ENCODE results near the gene PPP3CA. TPM values are rescaled to one million over a fixed set of nuclear protein-coding genes. Genes with fewer than 3 reads are reported as not detected.

Gene PPP3CA
- total and polyA plus RNA-seq, 2 of the 8 experiments (the other 6 are each of a cell fraction or from before 2014, with no cell fraction given) = 7.9 to 35.0 TPM

GRCh38 chr4:100989401-100989800 lies 357.9 kb downstream of the PPP3CA start:
- H3K4ac ChIP-seq (replicated peaks; ENCODE audit: insufficient read length, low read depth, low read length) = no peak overlapping the region
- H2BK120ac ChIP-seq (replicated peaks; ENCODE audit: low read depth, low read length) = no peak overlapping the region
- CTCF ChIA-PET (ENCODE audit: partially characterized antibody) = no interaction called here
- H3K14ac ChIP-seq (ENCODE audit: insufficient read length) = no peak overlapping the region
- no peak overlapping the region for H2BK12ac ChIP-seq (ENCODE audit: low read depth, low read length)
- no peaks in the 10 kb centered on the region for H3K23me2 ChIP-seq (ENCODE audit: low read depth, low read length)
- H4K91ac ChIP-seq (replicated peaks; ENCODE audit: insufficient read length, low read length) = no peak overlapping the region
- no peak overlapping the region for H2AK5ac ChIP-seq (ENCODE audit: low read depth, low read length)
- POLR2A ChIA-PET (ENCODE audit: partially characterized antibody) = no interaction called here
- TF ChIP-seq ZNF274 (IDR thresholded peaks at IDR 0.05; ENCODE audit: borderline replicate concordance, extremely low read depth, low read length) (no peak), TBP (IDR thresholded peaks at IDR 0.05; ENCODE audit: low read depth, low read length) (no peak), JUND (IDR thresholded peaks at IDR 0.05; ENCODE audit: low read length) (no peak)
- TF ChIP-seq, protein P1, sequence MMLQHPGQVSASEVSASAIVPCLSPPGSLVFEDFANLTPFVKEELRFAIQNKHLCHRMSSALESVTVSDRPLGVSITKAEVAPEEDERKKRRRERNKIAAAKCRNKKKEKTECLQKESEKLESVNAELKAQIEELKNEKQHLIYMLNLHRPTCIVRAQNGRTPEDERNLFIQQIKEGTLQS (IDR thresholded peaks at IDR 0.05; ENCODE audit: insufficient read depth, low read depth, low read length) = no peak
- no peak overlapping the region for H3K4me2 ChIP-seq (ENCODE audit: insufficient read depth in 1 of 2, low read depth in 2 of 2, low read length in 2 of 2)
- H2AFZ ChIP-seq (ENCODE audit: low read length) = no peak overlapping the region
- DNase-seq (ENCODE audit: low read depth in 1 of 2, low spot score in 2 of 2) (no peak), FAIRE-seq (no peak)
- no peaks in the 10 kb centered on the region for H3K79me2 ChIP-seq (ENCODE audit: control insufficient read depth in 1 of 2, insufficient read depth in 2 of 2, low read length in 2 of 2)
- no peak overlapping the region for H2BK15ac ChIP-seq (ENCODE audit: low read length)
- H3K56ac ChIP-seq (replicated peaks; ENCODE audit: insufficient read length, low read depth, low read length) = no peak overlapping the region
- no peaks in the 10 kb centered on the region for H3K9me3 ChIP-seq (ENCODE audit: insufficient read depth in 2 of 2, low read depth in 1 of 2, low read length in 1 of 2)
- H3K27ac ChIP-seq (ENCODE audit: low read depth, low read length) = no peak overlapping the region
- H3K9ac ChIP-seq (replicated peaks in 1 of 4; ENCODE audit: extremely low read depth in 1 of 4, low read depth in 3 of 4, low read length in 3 of 4) = no peak overlapping the region
- H3K27me3 ChIP-seq (replicated peaks in 1 of 4; ENCODE audit: control insufficient read depth in 3 of 4, extremely low read depth in 1 of 4, insufficient read depth in 3 of 4, low read length in 3 of 4) = no peaks in the 10 kb centered on the region
- no peak overlapping the region for H3K23ac ChIP-seq (ENCODE audit: insufficient read length)
- peaks cover 0 to 11% (median 6%) of the 10 kb centered on the region in 4 experiments; a peak in 2 of 7 replicates for H3K4me1 ChIP-seq (replicated peaks in 1 of 4; ENCODE audit: control insufficient read depth in 3 of 4, insufficient read depth in 4 of 4, low read length in 3 of 4)
- no peak overlapping the region for H3K4me3 ChIP-seq (ENCODE audit: extremely low read depth in 1 of 4, insufficient read depth in 2 of 4, low read depth in 3 of 4, low read length in 4 of 4)
- H3K79me1 ChIP-seq (ENCODE audit: low read depth, low read length) = no peaks in the 10 kb centered on the region
- no peak overlapping the region for H4K5ac ChIP-seq (ENCODE audit: insufficient read length, low read depth, low read length)
- no peaks in the 10 kb centered on the region for H3K36me3 ChIP-seq (ENCODE audit: control insufficient read depth in 2 of 4, insufficient read depth in 4 of 4, low read length in 3 of 4)
- H4K8ac ChIP-seq (ENCODE audit: extremely low read depth, insufficient read depth, low read length) = no peak overlapping the region
- H4K20me1 ChIP-seq (replicated peaks in 1 of 2; ENCODE audit: control insufficient read depth in 1 of 2, insufficient read depth in 2 of 2, low read length in 2 of 2) = no peaks in the 10 kb centered on the region
- H2BK20ac ChIP-seq (ENCODE audit: low read length) = no peak overlapping the region
- no peak overlapping the region for H3K18ac ChIP-seq (ENCODE audit: extremely low read depth, low read length)
- H2BK5ac ChIP-seq (ENCODE audit: low read depth, low read length) = no peak overlapping the region

All from H1 (cell line).